Measurements from ENCODE around the gene DDR2.

The DDR2 gene

GRCh38 chr1:162688931-162689330 is 56.7 kb downstream of the DDR2 start:
- H3K4me1 ChIP-seq (ENCODE audit: insufficient read depth, low read length) = peaks cover 91% of the 10 kb centered on the region

DNA sequence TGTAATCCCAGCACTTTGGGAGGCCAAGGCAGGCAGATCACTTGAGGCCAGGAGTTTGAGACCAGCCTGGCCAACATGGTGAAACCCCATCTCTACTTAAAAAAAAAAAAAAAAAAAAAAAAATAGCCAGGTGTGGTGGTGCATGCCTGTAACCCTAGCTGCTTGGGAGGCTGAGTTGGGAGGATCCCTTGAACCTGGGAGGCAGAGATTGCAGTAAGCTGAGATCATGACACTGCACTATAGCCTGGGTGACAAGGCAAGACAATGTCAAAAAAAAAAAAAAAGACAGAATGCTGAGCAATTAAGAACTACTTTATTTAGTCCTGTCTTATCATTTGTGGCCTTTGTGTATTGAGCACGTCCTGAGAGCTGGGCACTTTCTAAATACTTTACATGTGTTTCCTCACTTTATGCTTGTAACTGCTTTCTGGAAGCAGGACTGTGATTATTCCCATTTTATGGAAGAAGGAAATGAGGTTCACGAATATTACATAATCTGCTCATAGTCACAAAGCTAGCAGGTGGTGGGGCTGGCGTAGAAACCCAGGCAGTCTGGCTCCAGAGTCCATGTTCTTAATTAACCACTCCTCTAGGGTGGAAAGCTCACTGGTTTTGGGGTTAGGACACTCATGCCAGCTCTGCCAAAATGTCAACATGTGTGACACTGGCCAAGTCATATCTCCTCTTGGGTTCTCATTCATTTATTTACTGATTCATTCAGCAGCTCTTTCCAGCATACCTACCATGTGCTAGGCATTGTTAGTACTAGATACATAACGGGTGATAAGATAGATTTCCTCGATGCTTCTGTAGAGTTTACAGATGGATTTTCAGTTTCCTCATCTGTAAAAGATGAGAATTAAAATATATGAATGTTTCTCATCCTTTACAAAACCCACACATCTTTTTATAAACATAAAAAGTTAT is 57.7 kb downstream of the DDR2 start:
- H3K27ac ChIP-seq (ENCODE audit: low read depth, low read length) = peak overlapping the region; percentile 97
- H3K4me3 ChIP-seq (ENCODE audit: low read depth in 1 of 2, low read length in 2 of 2) = no peak overlapping the region
- H3K36me3 ChIP-seq (ENCODE audit: insufficient read depth, low read length) = no peaks in the 10 kb centered on the region
- H3K4me1 ChIP-seq (ENCODE audit: insufficient read depth, low read length) = peaks cover 90% of the 10 kb centered on the region
- no peaks in the 10 kb centered on the region for H3K9me3 ChIP-seq (ENCODE audit: low read length)
- H3K9ac ChIP-seq (ENCODE audit: low read length) = no peak overlapping the region
- no peaks in the 10 kb centered on the region for H3K27me3 ChIP-seq (ENCODE audit: control insufficient read depth in 1 of 2, insufficient read depth in 2 of 2, low read length in 2 of 2)

More at GRCh38 chr1:162688931-162689330, 56.7 kb downstream of the DDR2 start:
- H3K9ac ChIP-seq (ENCODE audit: low read length) = no peak overlapping the region
- no peaks in the 10 kb centered on the region for H3K27me3 ChIP-seq (ENCODE audit: control insufficient read depth in 1 of 2, insufficient read depth in 2 of 2, low read length in 2 of 2)
- H3K36me3 ChIP-seq (ENCODE audit: insufficient read depth, low read length) = no peaks in the 10 kb centered on the region
- peak overlapping the region; percentile 73 for H3K27ac ChIP-seq (ENCODE audit: low read depth, low read length)
- H3K4me3 ChIP-seq (ENCODE audit: low read depth in 1 of 2, low read length in 2 of 2) = no peak overlapping the region
- H3K9me3 ChIP-seq (ENCODE audit: low read length) = no peaks in the 10 kb centered on the region

GRCh38 chr1:162690672-162691434 is 58.6 kb downstream of the DDR2 start:
- H3K36me3 ChIP-seq (ENCODE audit: insufficient read depth, low read length) = no peaks in the 10 kb centered on the region
- no peak overlapping the region for H3K9ac ChIP-seq (ENCODE audit: low read length)
- no peaks in the 10 kb centered on the region for H3K9me3 ChIP-seq (ENCODE audit: low read length)
- H3K4me3 ChIP-seq (ENCODE audit: low read depth in 1 of 2, low read length in 2 of 2) = no peak overlapping the region
- H3K4me1 ChIP-seq (ENCODE audit: insufficient read depth, low read length) = peaks cover 90% of the 10 kb centered on the region
- H3K27ac ChIP-seq (ENCODE audit: low read depth, low read length) = peak overlapping the region; percentile 97
- no peaks in the 10 kb centered on the region for H3K27me3 ChIP-seq (ENCODE audit: control insufficient read depth in 1 of 2, insufficient read depth in 2 of 2, low read length in 2 of 2)

GRCh38 chr1:162691999-162692575 is 59.8 kb downstream of the DDR2 start:
- H3K27me3 ChIP-seq (ENCODE audit: control insufficient read depth in 1 of 2, insufficient read depth in 2 of 2, low read length in 2 of 2) = no peaks in the 10 kb centered on the region
- H3K36me3 ChIP-seq (ENCODE audit: insufficient read depth, low read length) = no peaks in the 10 kb centered on the region
- H3K4me1 ChIP-seq (ENCODE audit: insufficient read depth, low read length) = peaks cover 89% of the 10 kb centered on the region
- H3K4me3 ChIP-seq (ENCODE audit: low read depth in 1 of 2, low read length in 2 of 2) = peak overlapping the region in 1 of 2 donors; percentile 7
- H3K9ac ChIP-seq (ENCODE audit: low read length) = no peak overlapping the region
- peak overlapping the region; percentile 97 for H3K27ac ChIP-seq (ENCODE audit: low read depth, low read length)
- no peaks in the 10 kb centered on the region for H3K9me3 ChIP-seq (ENCODE audit: low read length)

DNA sequence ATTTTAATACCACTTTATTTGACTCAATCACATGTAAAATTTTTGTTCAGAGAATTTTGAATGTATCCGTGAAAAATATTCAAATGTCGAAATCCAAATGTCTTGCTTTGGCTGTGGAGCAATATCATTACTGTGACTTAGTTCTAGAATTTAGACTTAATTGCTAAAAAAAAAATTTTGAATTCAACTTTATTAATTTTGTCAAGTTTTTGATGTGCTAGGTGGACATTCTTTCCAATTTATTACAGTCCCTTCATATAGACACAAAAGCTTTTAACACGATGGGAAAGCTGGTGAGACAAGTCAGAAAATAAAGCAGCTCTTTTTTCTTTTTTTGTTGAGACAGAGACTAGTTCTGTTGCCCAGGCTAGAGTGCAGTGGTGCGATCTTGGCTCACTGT is 62.6 kb downstream of the DDR2 start:
- peak overlapping the region; percentile 93 for H3K27ac ChIP-seq (ENCODE audit: low read depth, low read length)
- H3K4me1 ChIP-seq (ENCODE audit: insufficient read depth, low read length) = peaks cover 93% of the 10 kb centered on the region
- H3K9me3 ChIP-seq (ENCODE audit: low read length) = no peaks in the 10 kb centered on the region
- H3K9ac ChIP-seq (ENCODE audit: low read length) = no peak overlapping the region
- H3K36me3 ChIP-seq (ENCODE audit: insufficient read depth, low read length) = no peaks in the 10 kb centered on the region
- H3K27me3 ChIP-seq (ENCODE audit: control insufficient read depth in 1 of 2, insufficient read depth in 2 of 2, low read length in 2 of 2) = no peaks in the 10 kb centered on the region
- H3K4me3 ChIP-seq (ENCODE audit: low read depth in 1 of 2, low read length in 2 of 2) = no peak overlapping the region

GRCh38 chr1:162695687-162696086 is 63.4 kb downstream of the DDR2 start:
- Histone ChIP-seq H3K27me3 (ENCODE audit: control insufficient read depth in 1 of 2, insufficient read depth in 2 of 2, low read length in 2 of 2) (no peaks in the 10 kb centered on the region), H3K4me3 (ENCODE audit: low read depth in 1 of 2, low read length in 2 of 2) (no peak overlapping the region), H3K27ac (ENCODE audit: low read depth, low read length) (peak overlapping the region; percentile 93), H3K9ac (ENCODE audit: low read length) (no peak overlapping the region), H3K36me3 (ENCODE audit: insufficient read depth, low read length) (no peaks in the 10 kb centered on the region), H3K9me3 (ENCODE audit: low read length) (no peaks in the 10 kb centered on the region), H3K4me1 (ENCODE audit: insufficient read depth, low read length) (peaks cover 90% of the 10 kb centered on the region)

- H3K27me3 ChIP-seq (ENCODE audit: control insufficient read depth in 1 of 2, insufficient read depth in 2 of 2, low read length in 2 of 2) = no peaks in the 10 kb centered on the region
- no peaks in the 10 kb centered on the region for H3K36me3 ChIP-seq (ENCODE audit: insufficient read depth, low read length)
- H3K9me3 ChIP-seq (ENCODE audit: low read length) = no peaks in the 10 kb centered on the region
- H3K4me1 ChIP-seq (ENCODE audit: insufficient read depth, low read length) = peaks cover 88% of the 10 kb centered on the region
- H3K9ac ChIP-seq (ENCODE audit: low read length) = no peak overlapping the region
- H3K27ac ChIP-seq (ENCODE audit: low read depth, low read length) = peak overlapping the region; percentile 93
- H3K4me3 ChIP-seq (ENCODE audit: low read depth in 1 of 2, low read length in 2 of 2) = no peak overlapping the region
These were observed 64.1 kb downstream of the DDR2 start for GRCh38 chr1:162696286-162696862.

DNA sequence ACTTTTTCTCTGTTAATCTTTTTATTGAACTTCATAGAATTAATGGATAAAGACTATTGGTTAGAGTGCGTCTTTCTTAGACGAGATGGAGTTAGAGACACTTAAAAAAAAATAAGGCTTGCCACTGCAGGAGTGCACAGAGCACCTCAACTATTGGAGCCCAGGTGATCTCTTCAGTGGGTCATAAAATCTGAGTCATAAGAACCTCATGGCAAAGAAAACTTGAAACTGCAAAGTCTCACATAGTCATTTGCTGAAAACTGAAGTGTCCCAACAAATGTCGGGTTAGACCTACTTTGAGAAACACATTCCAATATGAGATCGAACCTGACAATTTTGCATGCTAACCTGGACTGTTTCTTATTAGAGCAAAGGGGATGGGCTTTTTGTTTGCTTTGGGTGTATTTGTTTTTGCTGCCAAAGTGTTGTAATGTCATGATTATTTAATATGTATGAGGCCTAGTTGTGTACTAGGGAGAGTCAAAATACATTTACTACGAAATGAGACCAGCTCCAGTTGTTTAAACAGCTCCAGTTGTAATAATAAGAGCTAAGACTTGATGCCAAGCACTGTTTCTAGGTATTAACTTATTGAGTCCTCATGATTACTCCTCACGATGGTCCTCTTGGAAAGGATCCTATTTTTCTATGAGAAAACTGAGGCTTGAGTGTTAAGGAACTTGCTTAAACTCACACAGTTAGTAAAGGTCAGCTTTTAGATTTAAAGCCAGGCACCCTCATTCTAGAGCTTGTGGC is 65.1 kb downstream of the DDR2 start:
- H3K27ac ChIP-seq (ENCODE audit: low read depth, low read length) = peak overlapping the region; percentile 93
- H3K9me3 ChIP-seq (ENCODE audit: low read length) = no peaks in the 10 kb centered on the region
- H3K4me1 ChIP-seq (ENCODE audit: insufficient read depth, low read length) = peaks cover 88% of the 10 kb centered on the region
- H3K9ac ChIP-seq (ENCODE audit: low read length) = peak overlapping the region; percentile 7
- H3K36me3 ChIP-seq (ENCODE audit: insufficient read depth, low read length) = no peaks in the 10 kb centered on the region
- H3K4me3 ChIP-seq (ENCODE audit: low read depth in 1 of 2, low read length in 2 of 2) = no peak overlapping the region
- H3K27me3 ChIP-seq (ENCODE audit: control insufficient read depth in 1 of 2, insufficient read depth in 2 of 2, low read length in 2 of 2) = no peaks in the 10 kb centered on the region

DNA sequence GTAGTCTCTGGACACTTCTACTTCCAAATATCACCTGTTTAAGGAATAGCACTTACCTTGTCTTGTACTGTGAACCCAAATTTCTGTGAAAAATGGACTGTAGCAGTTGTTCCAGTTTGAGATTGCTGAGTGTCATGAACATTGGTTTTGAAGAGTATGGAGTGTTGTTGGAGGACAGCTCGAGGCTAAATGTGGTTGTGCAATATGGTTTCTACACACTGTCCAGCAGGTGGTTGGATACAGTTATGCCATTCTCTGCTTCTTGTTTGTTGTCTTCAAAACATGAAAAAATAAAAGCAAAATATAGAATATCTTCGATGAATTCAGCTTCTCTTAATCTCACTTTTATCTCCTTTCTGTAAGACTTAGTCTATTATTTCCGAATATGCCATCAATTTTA is 67.1 kb downstream of the DDR2 start:
- Histone ChIP-seq H3K4me1 (ENCODE audit: insufficient read depth, low read length) (peaks cover 90% of the 10 kb centered on the region), H3K27me3 (ENCODE audit: control insufficient read depth in 1 of 2, insufficient read depth in 2 of 2, low read length in 2 of 2) (no peaks in the 10 kb centered on the region), H3K9ac (ENCODE audit: low read length) (no peak overlapping the region), H3K9me3 (ENCODE audit: low read length) (no peaks in the 10 kb centered on the region), H3K36me3 (ENCODE audit: insufficient read depth, low read length) (no peaks in the 10 kb centered on the region), H3K4me3 (ENCODE audit: low read depth in 1 of 2, low read length in 2 of 2) (no peak overlapping the region), H3K27ac (ENCODE audit: low read depth, low read length) (no peak overlapping the region)

DNA sequence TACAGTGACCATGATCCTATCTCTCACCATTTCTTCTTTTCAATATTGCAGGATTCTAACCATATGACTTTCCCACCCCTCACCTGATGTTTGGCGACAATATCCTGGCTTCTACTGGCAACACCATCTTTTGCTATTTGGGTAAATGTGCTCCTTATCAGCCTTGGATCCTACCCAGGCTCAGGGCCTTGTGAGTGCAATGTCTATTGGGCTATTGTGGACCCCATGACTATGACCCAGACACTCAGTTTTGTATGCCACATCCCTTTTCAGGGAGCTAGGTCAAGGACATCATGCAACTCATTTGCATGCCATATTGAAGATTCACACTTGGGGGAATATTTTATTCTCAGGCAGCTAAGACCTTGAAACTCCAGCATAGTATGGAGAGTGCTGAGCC is 67.9 kb downstream of the DDR2 start:
- Histone ChIP-seq H3K4me3 (ENCODE audit: low read depth in 1 of 2, low read length in 2 of 2) (no peak overlapping the region), H3K27ac (ENCODE audit: low read depth, low read length) (no peak overlapping the region), H3K4me1 (ENCODE audit: insufficient read depth, low read length) (peaks cover 91% of the 10 kb centered on the region), H3K9ac (ENCODE audit: low read length) (no peak overlapping the region), H3K27me3 (ENCODE audit: control insufficient read depth in 1 of 2, insufficient read depth in 2 of 2, low read length in 2 of 2) (no peaks in the 10 kb centered on the region), H3K9me3 (ENCODE audit: low read length) (no peaks in the 10 kb centered on the region), H3K36me3 (ENCODE audit: insufficient read depth, low read length) (no peaks in the 10 kb centered on the region)

Measured in muscle layer of colon (tissue), 2 donors.